Measurements from ENCODE around the gene NAA15.

DNA sequence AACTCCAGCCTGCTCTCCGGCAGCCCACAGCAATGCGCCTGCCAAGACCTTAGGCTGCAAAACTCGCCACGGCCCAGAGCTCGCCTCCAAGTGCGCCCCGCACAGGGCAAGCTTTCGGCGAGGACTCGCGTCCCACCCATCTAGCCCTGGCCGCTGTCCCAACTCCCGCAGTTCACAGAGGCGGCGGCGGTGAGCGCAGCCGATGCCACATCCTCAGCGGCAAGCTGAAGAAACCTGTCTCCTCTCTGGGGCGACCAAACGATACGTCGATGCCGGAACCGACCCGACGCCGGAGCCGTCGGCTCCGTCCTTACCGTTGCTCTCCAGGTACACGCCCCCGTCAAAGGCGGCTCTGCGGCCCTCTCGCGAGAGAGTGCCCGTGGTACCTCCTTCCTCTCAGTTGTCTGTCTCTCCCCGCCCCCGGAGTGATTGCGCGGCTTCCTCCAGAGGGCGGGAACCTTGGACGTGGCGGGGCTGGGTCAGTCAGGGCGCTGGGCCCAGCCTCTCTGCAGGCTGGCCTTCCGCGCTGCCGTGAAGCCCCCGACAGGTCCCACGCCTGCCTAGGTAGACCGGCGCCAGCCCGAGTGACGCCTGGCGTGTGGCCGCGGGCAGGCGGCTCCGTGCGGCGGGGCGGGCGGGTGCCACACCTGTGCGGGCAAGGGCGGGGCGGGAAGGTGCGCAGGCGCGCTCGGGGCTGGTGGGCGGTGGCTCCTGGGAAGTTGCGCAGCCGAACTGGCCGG is 152.2 kb downstream of the NAA15 start:
- TF ChIP-seq IRF2 (CRISPR knock-in tag; IDR thresholded peaks at IDR 0.05; ENCODE audit: borderline replicate concordance, low read depth) = no peak
- TF ChIP-seq, protein P1, sequence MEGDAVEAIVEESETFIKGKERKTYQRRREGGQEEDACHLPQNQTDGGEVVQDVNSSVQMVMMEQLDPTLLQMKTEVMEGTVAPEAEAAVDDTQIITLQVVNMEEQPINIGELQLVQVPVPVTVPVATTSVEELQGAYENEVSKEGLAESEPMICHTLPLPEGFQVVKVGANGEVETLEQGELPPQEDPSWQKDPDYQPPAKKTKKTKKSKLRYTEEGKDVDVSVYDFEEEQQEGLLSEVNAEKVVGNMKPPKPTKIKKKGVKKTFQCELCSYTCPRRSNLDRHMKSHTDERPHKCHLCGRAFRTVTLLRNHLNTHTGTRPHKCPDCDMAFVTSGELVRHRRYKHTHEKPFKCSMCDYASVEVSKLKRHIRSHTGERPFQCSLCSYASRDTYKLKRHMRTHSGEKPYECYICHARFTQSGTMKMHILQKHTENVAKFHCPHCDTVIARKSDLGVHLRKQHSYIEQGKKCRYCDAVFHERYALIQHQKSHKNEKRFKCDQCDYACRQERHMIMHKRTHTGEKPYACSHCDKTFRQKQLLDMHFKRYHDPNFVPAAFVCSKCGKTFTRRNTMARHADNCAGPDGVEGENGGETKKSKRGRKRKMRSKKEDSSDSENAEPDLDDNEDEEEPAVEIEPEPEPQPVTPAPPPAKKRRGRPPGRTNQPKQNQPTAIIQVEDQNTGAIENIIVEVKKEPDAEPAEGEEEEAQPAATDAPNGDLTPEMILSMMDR (IDR thresholded peaks at IDR 0.05) = no peak
